ENCODE results near the gene ADAMTSL1.

- TF ChIP-seq KDM5A (IDR thresholded peaks at IDR 0.05) = no peak
- TF ChIP-seq RARB (CRISPR knock-in tag; IDR thresholded peaks at IDR 0.05) = no peak
- TF ChIP-seq CTCF (IDR thresholded peaks at IDR 0.05) = no peak
- TF ChIP-seq, protein P1, sequence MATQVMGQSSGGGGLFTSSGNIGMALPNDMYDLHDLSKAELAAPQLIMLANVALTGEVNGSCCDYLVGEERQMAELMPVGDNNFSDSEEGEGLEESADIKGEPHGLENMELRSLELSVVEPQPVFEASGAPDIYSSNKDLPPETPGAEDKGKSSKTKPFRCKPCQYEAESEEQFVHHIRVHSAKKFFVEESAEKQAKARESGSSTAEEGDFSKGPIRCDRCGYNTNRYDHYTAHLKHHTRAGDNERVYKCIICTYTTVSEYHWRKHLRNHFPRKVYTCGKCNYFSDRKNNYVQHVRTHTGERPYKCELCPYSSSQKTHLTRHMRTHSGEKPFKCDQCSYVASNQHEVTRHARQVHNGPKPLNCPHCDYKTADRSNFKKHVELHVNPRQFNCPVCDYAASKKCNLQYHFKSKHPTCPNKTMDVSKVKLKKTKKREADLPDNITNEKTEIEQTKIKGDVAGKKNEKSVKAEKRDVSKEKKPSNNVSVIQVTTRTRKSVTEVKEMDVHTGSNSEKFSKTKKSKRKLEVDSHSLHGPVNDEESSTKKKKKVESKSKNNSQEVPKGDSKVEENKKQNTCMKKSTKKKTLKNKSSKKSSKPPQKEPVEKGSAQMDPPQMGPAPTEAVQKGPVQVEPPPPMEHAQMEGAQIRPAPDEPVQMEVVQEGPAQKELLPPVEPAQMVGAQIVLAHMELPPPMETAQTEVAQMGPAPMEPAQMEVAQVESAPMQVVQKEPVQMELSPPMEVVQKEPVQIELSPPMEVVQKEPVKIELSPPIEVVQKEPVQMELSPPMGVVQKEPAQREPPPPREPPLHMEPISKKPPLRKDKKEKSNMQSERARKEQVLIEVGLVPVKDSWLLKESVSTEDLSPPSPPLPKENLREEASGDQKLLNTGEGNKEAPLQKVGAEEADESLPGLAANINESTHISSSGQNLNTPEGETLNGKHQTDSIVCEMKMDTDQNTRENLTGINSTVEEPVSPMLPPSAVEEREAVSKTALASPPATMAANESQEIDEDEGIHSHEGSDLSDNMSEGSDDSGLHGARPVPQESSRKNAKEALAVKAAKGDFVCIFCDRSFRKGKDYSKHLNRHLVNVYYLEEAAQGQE (IDR thresholded peaks at IDR 0.05) = no peak
- no peak for TF ChIP-seq HDAC2 (IDR thresholded peaks at IDR 0.05)
- TF ChIP-seq CHD2 (IDR thresholded peaks at IDR 0.05; ENCODE audit: low read length, partially characterized antibody) = no peak
- TF ChIP-seq, protein P2, sequence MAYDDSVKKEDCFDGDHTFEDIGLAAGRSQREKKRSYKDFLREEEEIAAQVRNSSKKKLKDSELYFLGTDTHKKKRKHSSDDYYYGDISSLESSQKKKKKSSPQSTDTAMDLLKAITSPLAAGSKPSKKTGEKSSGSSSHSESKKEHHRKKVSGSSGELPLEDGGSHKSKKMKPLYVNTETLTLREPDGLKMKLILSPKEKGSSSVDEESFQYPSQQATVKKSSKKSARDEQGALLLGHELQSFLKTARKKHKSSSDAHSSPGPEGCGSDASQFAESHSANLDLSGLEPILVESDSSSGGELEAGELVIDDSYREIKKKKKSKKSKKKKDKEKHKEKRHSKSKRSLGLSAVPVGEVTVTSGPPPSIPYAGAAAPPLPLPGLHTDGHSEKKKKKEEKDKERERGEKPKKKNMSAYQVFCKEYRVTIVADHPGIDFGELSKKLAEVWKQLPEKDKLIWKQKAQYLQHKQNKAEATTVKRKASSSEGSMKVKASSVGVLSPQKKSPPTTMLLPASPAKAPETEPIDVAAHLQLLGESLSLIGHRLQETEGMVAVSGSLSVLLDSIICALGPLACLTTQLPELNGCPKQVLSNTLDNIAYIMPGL (CRISPR knock-in tag; IDR thresholded peaks at IDR 0.05; ENCODE audit: borderline replicate concordance) = no peak
- no peak for TF ChIP-seq EP300 (IDR thresholded peaks at IDR 0.05)
- TF ChIP-seq, protein P3, sequence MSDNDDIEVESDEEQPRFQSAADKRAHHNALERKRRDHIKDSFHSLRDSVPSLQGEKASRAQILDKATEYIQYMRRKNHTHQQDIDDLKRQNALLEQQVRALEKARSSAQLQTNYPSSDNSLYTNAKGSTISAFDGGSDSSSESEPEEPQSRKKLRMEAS (IDR thresholded peaks at IDR 0.05) = no peak
- TF ChIP-seq PHF8 (IDR thresholded peaks at IDR 0.05; ENCODE audit: borderline replicate concordance, low read depth) = no peak
- TF ChIP-seq EHMT2 (IDR thresholded peaks at IDR 0.05; ENCODE audit: low read depth) = no peak
Observed at GRCh38 chr9:18703151-18703900, 229.4 kb downstream of the ADAMTSL1 start.
